Osteoblast (primary cell): Measurements from ENCODE around the gene CFAP251. TPM values are rescaled to one million over a fixed set of nuclear protein-coding genes. Genes with fewer than 3 reads are reported as not detected.

Experiments used
- DNase-seq: peaks from one replicate; pipeline ENCODE4 v3.0.0; 2011; ENCODE audit warnings: low spot score, mixed read lengths; ENCODE audit not compliant: insufficient read length; ENCODE audit errors: missing footprints
- H2AFZ ChIP-seq: 2 replicates; pipeline ENCODE4 v1.6.0; 2011; ENCODE audit warnings: mild to moderate bottlenecking, low read length
- H3K27ac ChIP-seq: 2 replicates; pipeline ENCODE4 v1.5.1; 2011; ENCODE audit warnings: mild to moderate bottlenecking, low read depth, low read length, moderate library complexity
- H3K27me3 ChIP-seq: 2 replicates; pipeline ENCODE4 v1.6.0; 2012; ENCODE audit warnings: mild to moderate bottlenecking, control low read depth, inconsistent platforms, low read length, moderate library complexity; ENCODE audit not compliant: insufficient read depth
- H3K36me3 ChIP-seq: 2 replicates; pipeline ENCODE4 v1.5.1; 2011; ENCODE audit warnings: mild to moderate bottlenecking, low read length, control low read depth, moderate library complexity; ENCODE audit not compliant: insufficient read depth
- H3K4me1 ChIP-seq: 2 replicates; pipeline ENCODE4 v1.5.1; 2011; ENCODE audit warnings: mild to moderate bottlenecking, low read length, control low read depth, moderate library complexity; ENCODE audit not compliant: insufficient read depth
- H3K4me2 ChIP-seq: 2 replicates; pipeline ENCODE4 v1.6.0; 2011; ENCODE audit warnings: mild to moderate bottlenecking, low read length; ENCODE audit not compliant: insufficient read depth
- H3K4me3 ChIP-seq: fragments of 200-600 bp; sonication (generic); 3 replicates; pipeline ENCODE4 v1.5.1; 2012; ENCODE audit warnings: mild to moderate bottlenecking, low read length, inconsistent platforms; ENCODE audit not compliant: insufficient read depth
- H3K79me2 ChIP-seq: 2 replicates; pipeline ENCODE4 v1.6.0; 2012; ENCODE audit warnings: mild to moderate bottlenecking, low read length, control low read depth, inconsistent platforms; ENCODE audit not compliant: insufficient read depth
- H3K9me3 ChIP-seq: 2 replicates; pipeline ENCODE4 v1.5.1; 2011; ENCODE audit warnings: low read depth, low read length, control low read depth
- H4K20me1 ChIP-seq: 2 replicates; pipeline ENCODE4 v1.6.0; 2012; ENCODE audit warnings: mild to moderate bottlenecking, low read length, control low read depth; ENCODE audit not compliant: insufficient read depth
- total RNA-seq: library from RNA; depleted of rRNA; stranded (reverse); fragments of >200 nt; gene quantifications from 2 replicates; pipeline ENCODE4 v1.2.3, GENCODE V29; 2012
- TF ChIP-seq, protein P1 (sequence below): IDR thresholded peaks from 2 replicates; pipeline ENCODE4 v1.5.1; 2011; ENCODE audit warnings: mild to moderate bottlenecking, low read depth, low read length, moderate library complexity; ENCODE audit errors: extremely low read depth

The CFAP251 gene
- total RNA-seq, 1 donor = 4.3 TPM

DNA sequence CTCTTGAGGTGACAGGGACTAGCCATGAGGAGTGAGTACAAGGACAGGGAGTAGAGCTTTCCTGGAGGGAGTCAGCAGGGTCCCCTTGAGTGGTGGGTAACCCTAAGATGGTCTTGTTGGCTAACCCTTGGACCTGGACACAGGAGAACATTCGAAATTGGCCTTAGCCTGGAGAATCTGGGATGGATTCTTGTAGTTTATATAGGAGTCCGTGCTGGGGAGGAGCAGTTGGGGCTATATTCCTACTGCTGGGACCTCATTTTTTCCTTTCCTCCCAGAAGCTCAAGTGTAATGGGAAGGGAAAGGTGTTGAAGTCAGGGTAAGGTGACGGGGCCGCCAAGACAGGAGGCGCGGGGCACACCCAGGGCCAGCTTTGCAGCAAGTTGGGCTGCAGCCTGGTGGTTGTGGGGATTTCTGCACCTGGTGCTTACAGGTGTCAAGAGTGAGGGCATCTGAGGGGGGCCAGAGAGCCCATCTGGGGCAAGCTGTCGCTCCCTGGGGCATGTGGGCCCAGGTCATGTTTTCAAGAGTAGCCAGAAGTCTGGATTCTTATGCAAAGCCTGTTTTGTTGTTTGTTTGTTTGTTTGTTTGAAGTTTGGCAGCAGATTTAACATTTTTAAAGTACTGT is 108.4 kb downstream of the CFAP251 start:
- Histone ChIP-seq H2AFZ (no peak overlapping the region), H3K36me3 (no peaks in the 10 kb centered on the region), H3K4me3 (no peak overlapping the region), H3K27me3 (no peaks in the 10 kb centered on the region), H3K4me2 (no peak overlapping the region), H4K20me1 (peaks cover 5% of the 10 kb centered on the region), H3K79me2 (peaks cover 81% of the 10 kb centered on the region), H3K4me1 (peaks cover 27% of the 10 kb centered on the region), H3K27ac (peak overlapping the region; percentile 48), H3K9me3 (no peaks in the 10 kb centered on the region)
- peak; percentile 37 for DNase-seq
- TF ChIP-seq, protein P1, sequence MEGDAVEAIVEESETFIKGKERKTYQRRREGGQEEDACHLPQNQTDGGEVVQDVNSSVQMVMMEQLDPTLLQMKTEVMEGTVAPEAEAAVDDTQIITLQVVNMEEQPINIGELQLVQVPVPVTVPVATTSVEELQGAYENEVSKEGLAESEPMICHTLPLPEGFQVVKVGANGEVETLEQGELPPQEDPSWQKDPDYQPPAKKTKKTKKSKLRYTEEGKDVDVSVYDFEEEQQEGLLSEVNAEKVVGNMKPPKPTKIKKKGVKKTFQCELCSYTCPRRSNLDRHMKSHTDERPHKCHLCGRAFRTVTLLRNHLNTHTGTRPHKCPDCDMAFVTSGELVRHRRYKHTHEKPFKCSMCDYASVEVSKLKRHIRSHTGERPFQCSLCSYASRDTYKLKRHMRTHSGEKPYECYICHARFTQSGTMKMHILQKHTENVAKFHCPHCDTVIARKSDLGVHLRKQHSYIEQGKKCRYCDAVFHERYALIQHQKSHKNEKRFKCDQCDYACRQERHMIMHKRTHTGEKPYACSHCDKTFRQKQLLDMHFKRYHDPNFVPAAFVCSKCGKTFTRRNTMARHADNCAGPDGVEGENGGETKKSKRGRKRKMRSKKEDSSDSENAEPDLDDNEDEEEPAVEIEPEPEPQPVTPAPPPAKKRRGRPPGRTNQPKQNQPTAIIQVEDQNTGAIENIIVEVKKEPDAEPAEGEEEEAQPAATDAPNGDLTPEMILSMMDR = no peak

DNA sequence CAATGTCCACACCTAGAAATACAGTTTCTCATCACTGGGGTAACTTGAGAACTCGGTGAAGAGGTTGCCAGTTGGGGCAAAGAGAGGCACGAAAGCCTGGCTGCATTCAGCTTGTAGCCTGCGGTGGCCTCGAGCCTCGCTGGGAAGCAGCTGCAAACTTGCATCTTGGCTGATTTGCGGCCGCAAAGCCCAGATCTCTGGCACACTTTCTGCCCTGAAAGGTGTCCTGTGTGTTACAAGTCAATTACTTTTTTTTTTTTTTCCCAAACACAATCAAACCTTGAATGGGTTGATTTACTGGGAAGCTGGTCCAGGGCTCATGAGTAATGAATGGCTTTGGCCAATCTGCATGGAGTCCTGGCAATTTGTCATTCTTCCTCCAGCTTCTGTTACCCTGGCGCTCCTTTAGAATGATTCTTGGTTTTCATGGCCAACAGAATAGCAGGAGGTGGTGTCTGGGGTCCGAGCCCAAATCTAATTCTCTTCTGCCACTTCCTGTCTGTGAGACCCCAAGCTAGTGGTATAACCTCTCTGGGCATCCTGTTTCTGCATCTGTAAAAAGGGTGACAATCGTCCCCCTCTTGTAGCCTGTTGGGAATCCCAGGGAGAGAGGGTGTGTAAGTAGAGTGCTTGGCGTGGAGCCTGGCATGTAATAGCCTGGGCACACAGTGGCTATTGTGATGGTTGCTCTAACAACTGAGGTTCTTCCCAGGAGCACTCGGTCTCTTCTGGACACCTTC is 109.9 kb downstream of the CFAP251 start:
- H4K20me1 ChIP-seq = peaks cover 5% of the 10 kb centered on the region
- peaks cover 85% of the 10 kb centered on the region for H3K79me2 ChIP-seq
- no peak overlapping the region for H3K4me2 ChIP-seq
- H3K4me3 ChIP-seq = no peak overlapping the region
- H3K9me3 ChIP-seq = no peaks in the 10 kb centered on the region
- TF ChIP-seq, protein P1 = no peak
- no peaks in the 10 kb centered on the region for H3K36me3 ChIP-seq
- H3K4me1 ChIP-seq = peaks cover 24% of the 10 kb centered on the region
- no peak overlapping the region for H2AFZ ChIP-seq
- no peak overlapping the region for H3K27ac ChIP-seq
- DNase-seq = peak; percentile 95
- H3K27me3 ChIP-seq = no peaks in the 10 kb centered on the region

DNA sequence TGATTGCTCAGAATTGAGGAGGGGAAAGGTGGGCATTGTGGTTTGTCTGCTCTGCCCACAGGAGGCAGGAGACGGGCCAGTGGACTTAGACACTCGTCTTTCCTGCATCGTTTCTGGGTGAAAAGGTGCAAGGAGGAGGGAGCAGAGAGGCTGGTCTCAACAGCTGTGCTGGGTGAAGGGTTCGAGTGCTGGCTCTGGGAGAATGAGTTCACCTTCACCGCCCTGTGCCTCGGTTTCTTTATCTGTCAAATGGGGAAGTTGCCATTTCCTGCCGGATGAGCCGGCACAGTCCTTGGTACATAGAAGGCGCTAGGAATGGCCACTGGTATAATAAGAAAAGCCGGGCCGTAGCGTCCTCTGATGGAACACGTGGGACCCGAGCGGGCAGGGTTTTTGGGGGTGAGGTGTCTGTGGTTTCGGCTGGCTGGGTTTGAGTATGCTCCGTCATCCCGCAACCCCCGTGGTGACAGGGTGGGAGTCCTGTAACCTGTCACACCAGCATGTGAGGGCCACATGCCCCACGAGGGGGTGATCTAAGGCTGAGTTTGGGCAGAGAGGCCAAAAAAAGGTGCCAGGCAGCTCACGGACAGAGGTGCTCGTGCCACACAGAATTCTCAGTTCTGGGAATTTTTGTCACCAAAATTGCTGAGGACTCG is 110.6 kb downstream of the CFAP251 start:
- peaks cover 85% of the 10 kb centered on the region for H3K79me2 ChIP-seq
- TF ChIP-seq, protein P1 = no peak
- peaks cover 5% of the 10 kb centered on the region for H4K20me1 ChIP-seq
- H3K27ac ChIP-seq = no peak overlapping the region
- no peaks in the 10 kb centered on the region for H3K9me3 ChIP-seq
- H3K4me2 ChIP-seq = no peak overlapping the region
- no peaks in the 10 kb centered on the region for H3K27me3 ChIP-seq
- DNase-seq = peak; percentile 55
- H3K4me3 ChIP-seq = no peak overlapping the region
- no peaks in the 10 kb centered on the region for H3K36me3 ChIP-seq
- H2AFZ ChIP-seq = no peak overlapping the region
- H3K4me1 ChIP-seq = peaks cover 17% of the 10 kb centered on the region
